Stimulated activated CD8-positive, alpha-beta memory T cell treated with anti-CD3 and anti-CD28 coated beads, Interleukin-12 subunit alpha, Interleukin-12 subunit beta, amount 100 ng/mL, for 24 hours (primary cell): ENCODE data around the gene SUPT7L.

ENCODE experiments used
- DNase-seq: peaks from one replicate; pipeline ENCODE4 v3.0.0-alpha.2; 2020; ENCODE audit errors: extremely low read depth

The SUPT7L gene, protein sequence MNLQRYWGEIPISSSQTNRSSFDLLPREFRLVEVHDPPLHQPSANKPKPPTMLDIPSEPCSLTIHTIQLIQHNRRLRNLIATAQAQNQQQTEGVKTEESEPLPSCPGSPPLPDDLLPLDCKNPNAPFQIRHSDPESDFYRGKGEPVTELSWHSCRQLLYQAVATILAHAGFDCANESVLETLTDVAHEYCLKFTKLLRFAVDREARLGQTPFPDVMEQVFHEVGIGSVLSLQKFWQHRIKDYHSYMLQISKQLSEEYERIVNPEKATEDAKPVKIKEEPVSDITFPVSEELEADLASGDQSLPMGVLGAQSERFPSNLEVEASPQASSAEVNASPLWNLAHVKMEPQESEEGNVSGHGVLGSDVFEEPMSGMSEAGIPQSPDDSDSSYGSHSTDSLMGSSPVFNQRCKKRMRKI

DNA sequence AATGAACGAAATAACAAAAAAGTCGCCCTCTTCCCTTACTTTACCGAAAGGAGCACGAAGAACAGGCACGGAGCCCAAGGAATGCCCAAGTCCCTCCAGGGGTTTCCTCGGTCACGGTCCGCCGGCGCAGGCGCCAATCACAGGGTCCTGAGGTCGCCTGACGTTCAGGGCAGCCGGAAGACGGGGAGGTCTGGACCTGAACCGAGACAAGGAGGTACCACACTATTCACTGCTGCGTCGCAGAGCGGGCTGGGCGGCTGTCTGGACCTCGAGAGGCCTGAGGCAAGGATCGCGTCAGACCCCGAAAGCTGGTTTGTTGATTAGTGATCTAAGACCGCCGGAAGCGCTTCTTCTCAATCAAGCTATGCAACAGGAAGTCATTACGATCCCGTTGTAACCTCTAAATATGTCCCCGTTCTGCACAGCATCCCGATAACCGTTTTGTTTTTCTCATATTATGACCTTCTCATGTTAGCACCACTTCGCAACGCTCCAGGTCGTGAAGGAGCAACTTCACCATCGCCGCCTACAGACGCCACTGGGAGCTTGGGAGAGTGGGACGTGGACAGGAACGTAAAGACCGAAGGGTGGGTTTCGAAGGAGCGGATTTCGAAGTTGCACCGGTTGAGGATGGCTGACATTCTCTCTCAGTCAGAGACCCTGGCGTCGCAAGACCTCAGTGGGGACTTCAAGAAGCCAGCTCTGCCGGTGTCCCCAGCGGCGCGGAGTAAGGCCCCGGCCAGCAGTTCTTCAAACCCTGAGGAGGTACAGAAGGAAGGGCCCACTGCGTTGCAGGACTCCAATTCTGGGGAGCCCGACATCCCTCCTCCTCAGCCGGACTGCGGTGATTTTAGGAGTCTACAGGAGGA is at the start of gene SUPT7L, which contains the start of gene SLC4A1AP:
Gene SUPT7L, minus strand, starts transcription at position 330 of the 869 bp plus-strand sequence. CDS start 1,422 bp downstream, outside the sequence.
Gene SLC4A1AP, plus strand, starts transcription at position 605 of the 869 bp plus-strand sequence. Its CDS starts 26 bp downstream, at position 631.
- DNase-seq = peak; percentile 39

DNA sequence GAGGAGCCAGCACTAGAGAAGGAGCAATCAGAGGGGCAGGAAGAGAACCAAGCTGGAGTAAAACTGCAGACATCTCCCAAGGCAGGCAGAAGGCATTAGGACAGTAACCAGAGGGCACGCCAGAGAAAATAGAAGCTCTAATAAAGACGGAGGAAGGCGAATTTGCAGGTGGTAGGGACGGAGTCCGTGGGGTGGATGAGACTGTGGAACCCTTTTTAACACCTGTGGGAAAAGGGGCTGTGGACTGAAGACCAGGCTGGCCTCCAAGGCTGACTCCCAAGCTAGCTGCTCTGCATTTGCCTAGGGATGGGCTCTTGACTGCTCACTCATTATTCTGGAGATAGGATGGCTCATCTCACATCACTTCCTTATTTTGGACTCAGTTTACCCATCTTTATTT is 49.8 kb upstream of the SUPT7L start:
- no peak for DNase-seq

DNA sequence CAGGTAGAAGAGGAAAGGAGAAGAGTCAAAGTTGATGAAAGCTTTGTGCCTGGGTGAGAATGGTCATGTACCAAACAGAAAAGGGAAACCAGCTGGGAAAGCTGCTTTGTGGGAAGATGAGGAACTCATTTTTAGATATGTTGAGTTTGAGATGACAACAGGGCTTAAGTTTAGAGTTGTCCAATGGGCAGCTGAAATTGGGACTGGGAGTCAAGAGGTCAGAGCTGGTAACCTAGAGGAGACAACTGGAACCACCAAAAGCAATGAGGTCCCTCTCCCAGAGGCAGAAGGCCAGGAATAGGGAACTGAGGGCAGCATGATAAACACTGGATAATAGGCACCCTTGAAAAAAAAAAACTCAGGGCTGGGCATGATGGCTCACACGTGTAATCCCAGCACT is 49.1 kb upstream of the SUPT7L start:
- DNase-seq = no peak

DNA sequence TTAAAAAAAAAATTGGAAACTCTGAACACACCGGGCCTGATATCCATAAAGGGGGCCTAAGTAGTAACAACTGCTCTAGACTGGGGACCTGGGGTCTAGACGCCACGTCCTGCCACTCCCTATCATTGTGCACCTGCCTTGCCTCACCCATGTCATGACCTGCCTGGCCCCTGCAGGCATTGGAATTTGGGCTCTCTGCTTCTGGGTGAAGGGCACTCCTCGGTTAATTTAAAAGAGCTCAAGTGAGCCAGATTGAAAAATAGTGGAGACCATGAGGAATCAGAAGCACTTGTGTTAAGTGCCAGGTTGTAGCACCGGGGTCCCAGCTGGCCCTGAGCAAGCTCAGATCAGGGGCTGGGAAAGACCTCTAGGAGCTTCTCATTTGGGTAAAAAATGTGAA is 48.4 kb upstream of the SUPT7L start:
- DNase-seq = no peak

DNA sequence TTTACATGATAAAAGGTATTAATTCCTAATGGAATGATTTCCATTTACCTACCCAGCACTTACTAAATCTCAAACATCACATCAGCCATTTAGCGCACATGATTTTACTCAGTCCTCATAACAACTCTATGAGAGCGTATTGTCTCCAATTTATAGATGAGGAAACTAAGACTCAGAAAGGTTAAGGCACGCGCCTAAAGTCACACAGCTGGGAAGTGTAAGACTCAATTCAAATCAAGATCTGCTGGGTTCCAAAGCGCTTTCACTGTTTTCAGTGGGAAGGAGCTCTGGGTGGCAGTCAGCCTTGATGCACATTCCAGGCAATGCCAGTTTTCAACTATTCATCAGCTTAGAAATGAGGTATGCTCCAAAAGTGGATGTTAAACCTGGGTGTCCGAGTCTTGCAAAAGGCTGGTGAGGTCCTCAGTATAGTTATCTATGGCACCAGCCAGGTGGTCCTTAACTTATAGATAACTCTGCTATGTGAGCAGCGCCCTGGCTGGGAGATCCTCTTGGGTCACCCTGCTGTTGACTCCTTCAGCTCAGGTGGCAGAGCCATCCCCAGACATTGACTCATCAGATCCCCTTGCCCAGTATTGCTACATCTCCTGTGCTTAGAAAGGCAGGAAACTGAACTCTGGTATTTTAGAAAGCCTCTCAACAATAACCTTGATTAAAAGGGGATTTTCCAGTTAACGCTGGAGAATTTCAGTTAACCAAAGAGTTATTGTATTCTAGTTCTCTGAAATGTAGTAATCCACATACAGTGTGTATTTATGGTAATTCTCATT is 47.4 kb upstream of the SUPT7L start:
- DNase-seq = no peak

DNA sequence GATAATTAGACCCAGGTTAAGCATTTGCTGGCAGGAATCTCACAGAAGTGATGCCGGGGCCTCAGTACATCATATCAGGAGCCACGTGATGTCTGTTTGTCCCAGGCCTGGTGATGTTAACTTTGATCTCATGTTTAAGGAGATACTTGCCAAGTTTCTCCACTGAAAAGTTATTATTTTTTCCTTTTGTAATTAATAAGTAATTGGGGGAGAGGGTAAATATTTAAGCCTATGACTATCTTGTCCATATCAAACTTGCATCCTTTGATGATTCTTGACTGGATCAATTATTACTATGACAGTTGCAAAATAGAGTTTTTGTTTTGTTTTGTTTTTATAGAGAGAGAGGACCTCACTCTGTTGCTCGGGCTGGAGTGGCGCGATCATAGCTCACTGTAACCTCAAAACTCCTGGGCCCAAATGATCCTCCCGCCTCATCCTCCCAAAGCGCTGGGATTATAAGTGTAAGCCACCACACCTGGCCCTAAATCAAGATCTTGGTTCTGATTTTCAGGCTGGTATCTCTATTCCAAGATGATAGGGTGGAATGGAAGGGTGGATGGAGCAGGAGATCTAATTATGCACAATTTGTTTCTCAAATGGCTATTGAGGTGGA is 46.7 kb upstream of the SUPT7L start:
- DNase-seq = no peak

DNA sequence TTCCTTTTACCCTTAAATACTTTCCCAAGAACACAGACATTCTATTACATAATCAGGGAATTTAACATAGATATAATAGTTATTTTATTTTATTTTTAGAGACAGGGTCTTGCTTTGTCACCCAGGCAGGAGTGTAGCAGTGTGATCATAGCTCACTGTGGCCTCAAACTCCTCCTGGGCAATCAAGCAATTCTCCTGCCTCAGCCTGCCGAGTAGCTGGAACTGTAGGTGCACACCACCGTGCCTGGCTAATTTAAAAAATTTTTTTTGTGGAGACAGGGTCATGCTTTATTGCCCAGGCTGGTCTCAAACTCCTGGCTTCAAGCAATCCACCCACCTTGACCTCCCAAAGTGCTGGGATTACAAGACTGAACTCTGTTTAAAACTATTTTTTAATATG is 45.9 kb upstream of the SUPT7L start:
- DNase-seq = no peak

DNA sequence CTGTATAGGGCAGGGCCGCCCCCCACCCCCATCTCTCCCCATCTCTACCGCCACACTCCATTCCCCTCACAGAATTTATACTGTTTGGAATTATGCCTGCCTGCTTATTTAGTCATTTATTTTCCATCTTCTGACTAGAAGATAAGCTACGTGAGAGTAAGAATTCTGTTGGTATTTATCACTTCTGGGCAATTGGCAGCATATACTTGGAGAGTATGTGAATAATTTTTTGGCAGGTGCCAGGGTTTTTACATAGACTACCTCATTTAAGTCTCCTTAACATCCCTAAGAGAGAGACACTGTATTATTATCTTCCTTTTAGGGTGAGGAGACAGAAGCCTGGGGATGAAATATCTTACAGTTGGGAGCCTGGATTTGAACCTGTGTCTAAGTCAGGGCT is 45.3 kb upstream of the SUPT7L start:
- DNase-seq = no peak

DNA sequence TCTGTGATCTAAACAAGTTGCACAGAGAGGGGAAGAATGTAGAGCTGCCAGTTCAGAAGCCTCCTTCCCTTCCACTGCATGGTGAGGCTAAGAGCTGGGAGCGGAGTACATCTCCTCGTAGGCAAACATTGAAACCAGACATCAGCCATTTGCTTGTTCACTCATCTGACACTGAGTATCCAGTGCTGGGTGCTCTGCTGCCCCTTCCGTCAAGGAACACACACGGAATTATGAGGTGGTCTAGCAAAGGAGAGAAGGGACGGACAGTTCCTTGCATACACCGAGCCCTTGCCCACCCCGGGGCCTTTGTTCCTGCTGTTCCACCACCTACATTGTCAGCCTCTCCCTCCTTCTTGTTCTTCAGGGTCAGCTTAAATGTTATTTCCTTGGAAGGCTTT is 44.8 kb upstream of the SUPT7L start:
- no peak for DNase-seq

DNA sequence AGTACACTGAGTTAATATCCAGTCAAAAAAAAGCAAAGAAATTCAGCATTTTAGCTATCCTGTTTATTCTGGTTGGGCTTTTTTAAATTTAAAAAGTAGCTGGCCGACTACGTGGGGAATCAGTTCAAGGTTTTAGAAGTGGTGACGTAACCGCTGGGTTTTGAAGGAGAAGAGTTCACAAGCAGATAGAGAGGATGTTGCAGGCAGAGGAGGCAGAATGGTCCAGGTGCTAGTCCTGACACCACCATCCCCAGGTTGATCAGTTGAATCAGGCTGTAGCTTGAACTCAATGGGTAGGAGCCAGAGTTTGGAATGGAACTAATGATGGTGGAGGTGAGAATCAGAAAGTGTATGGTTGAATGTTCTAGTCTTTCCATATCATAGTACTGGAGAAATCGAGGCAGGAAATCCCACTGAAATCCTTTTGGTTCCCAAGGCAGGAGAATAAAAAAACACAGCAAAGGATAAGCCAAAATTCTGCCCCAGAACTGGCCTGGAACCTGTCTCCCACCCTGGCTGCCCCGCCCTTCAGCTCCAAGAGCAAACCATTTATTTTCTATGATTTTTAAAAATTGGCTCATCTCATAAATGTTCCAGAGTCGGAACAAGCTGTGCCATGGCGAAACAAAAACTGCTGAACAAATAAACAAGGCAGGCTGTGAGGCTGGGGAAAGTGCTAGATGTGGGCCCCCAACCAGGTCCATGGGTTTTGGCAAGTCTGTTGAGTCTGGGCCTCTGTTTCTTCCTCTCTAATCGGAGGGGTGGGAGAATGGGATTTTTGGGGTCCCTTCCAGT is 44.2 kb upstream of the SUPT7L start:
- no peak for DNase-seq

DNA sequence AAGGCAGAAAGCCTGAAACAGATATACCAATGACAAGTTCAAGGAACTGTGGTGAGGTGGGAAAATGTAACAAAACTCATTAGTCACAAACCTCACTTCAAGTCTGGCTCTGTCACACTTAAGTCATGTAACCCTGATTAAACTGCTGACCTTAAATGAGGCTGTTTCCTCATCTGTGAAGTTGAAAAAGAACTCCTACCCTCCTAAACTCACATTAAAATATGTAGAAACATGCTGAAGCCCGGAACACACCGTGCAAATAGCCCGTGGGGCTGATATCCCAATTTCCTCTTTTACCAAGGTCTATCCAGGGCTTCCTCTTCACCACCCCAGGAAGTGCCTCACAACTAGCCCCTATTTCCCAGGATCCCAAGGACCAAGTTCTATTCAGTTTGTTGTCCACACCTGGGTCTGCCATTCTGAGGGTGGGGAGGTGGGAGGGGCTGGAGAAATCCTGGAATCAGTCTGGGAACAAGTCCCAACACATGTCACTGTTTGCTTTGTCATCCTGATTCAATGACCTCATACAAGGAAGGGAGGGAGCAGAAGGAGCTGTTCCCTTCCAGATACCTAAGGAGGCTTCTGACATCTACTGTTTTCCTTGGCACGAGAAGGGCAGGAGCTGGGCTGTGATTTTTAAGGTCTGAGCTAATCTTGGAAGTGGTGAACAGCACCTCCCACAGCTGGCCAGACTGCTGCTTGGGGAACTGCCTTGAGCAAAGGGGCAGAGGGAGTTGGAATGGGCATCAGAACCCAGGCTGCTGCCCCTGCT is 42.6 kb upstream of the SUPT7L start:
- DNase-seq = no peak

DNA sequence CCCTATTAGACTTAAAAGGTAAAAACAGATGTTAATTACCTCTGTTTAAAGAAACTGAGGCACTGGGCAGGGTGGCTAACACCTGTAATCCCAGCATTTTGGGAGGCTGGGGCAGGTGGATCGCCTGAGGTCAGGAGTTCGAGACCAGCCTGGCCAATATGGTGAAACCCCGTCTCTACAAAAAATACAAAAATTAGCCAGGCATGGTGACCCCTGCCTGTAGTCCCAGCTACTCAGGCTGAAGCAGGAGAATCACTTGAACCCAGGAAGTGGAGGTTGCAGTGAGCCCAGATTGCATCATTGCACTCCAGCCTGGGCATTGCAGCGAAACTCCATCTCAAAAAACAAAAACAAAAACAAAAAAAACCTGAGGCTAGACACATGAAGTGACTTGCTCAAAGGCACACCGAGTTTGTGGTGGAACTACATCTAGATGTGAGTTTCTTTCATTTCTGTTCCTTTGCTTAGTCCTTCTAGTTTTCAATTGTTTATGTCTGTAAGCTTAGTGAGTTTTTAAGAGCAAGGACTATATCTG is 41.0 kb upstream of the SUPT7L start:
- DNase-seq = no peak

DNA sequence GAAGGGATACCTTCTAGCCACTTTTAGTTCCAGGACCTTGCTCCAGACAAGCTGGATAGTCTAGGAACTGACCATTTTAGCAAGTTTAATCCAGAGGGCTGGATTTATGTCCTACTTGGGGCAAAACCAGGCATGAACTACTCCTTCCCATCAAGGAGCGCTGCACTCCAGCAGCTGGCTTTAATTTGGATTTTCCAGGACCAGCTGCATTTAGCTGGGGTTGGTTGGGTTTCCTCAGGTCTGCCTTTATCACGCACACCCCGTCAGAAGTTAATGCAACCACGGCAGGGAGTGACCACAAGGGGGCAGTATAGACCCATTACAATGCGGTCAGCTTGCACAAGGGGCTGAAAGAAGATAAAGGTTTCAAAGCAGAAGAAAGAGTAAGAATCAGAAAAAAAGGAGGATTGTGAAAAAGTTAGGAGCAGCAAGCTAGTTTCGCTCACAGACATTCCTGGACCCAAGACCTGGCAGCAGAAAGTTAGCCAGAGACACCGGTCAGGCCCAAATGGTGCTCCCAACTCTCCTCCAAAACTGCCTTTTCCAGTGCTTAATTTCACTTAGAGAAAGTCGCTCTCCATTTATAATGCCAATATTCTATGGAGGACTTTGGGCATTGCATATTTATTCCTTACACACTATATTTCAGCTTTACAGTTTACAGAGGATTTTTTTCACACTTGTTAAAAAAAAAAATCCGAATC is 40.4 kb upstream of the SUPT7L start:
- DNase-seq = peak; percentile 66

DNA sequence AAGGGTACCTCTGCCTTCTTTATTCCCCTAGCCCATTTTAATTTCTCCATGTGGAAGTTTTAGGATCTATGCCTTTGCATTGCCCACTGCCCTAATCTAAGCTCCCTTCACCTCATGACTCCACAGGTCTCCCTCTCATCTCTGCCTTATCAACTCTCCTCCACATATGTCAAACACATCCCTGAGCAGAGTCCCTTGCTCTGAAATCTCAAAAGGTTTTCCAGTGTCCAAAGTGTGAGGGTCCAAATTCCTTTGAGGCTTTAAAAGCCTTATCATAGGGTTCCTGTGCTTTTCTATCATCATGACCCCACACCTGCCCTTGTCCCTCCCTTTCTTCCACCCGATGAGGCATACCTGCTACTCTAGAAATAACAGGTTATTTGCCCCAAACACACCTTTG is 38.9 kb upstream of the SUPT7L start:
- no peak for DNase-seq

DNA sequence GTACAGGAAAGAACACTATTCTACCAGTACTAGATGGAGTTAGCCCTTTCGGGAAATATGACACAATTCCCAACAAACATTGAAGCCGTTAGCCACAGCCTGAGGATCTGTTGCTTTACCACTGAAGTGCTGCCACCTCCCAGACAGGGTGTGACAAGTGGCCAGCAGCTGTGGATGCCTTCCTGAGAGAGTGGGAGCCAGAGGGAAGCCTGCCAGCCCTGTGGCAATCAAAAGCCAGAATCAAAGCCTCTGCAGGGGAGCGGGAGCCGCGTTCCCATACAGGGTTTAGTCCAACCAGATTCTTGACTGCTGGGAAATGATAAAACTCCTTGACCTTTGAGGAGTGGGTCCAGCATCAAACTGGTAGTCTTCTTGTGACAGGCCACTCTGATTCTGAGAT is 38.3 kb upstream of the SUPT7L start:
- DNase-seq = no peak

DNA sequence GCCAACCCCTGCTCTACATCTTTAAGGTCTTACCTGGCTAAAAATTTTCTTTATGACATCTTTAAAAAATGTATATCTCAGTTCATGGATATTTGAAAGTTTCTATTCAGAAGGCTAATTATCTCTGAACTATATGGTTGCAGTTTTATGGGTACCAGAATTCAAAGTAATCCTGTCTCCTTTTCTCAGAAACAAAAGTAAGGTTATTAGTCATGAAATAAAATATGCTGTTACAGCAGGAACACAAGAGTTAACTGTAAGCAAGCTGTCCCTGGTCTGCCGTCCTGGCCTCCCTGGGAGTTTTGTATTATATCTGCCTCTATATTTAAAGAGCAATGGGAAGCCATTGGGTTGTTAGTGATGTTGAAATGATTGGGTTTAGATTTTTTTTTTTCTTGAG is 34.2 kb upstream of the SUPT7L start:
- DNase-seq = no peak

DNA sequence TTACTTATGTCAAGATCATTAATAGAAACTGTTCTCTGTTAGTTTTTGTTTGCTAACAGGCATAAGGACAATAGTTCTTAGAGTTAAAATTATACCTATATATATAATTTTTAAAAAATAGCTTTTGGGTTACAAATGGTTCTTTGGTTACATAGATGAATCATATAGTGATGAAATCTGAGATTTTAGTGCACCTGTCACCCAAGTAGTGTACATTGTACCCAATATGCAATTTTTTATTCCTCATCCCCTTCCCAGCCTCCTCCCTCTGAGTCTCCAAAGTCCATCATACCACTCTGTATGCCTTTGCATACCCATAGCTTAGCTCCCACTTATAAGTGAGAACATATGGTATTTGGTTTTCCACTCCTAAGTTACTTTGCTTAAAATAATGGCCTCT is 26.6 kb upstream of the SUPT7L start:
- no peak for DNase-seq

DNA sequence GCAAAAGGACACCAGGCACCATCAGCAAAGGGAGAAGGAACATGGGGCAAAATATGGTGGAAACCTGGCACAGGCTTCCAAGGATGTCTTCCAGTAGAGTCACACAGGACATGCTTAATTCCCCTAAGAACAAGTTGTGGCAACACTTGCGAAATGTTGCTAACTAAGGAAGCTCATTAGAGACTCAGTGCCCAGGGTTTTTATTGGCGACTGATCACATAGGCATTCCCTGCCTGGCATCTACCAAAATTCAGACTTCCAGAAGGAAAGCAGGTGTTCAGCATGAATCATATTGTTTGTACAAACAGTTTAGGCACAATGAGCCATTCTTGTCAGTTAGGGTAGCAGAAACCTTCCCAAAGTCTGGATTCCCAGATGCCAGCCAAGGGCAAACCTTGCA is 26.0 kb upstream of the SUPT7L start:
- DNase-seq = no peak

DNA sequence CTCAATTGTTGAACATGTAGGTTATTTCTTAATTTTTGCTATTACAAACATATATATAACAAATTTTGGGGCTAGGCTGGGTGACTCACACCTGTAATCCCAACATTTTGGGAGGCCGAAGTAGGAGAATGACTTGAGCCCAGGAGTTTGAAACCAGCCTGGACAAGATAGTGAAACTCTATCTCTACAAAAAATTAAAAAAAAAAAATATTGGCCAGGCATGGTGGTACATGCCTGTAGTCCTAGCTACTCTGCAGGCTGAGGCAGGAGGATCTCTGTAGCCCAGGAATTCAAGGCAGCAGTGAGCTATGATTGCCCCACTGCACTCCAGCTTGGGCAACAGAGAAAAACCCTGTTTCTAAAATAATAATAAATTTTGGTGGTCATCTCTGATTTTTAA is 23.8 kb upstream of the SUPT7L start:
- no peak for DNase-seq
